OCI-LY1 (cell line): ENCODE data around the gene SPRR2A.

Source experiments
- H2AFZ ChIP-seq: fragments of 200-600 bp; sonication (generic), shearing (Covaris generic); 2 replicates; pipeline ENCODE4 v1.6.0; 2014; ENCODE audit warnings: antibody characterized with exemption, mild to moderate bottlenecking, low read length
- H3F3A ChIP-seq: fragments of 200-600 bp; sonication (generic), shearing (Covaris generic); 2 replicates; pipeline ENCODE4 v1.6.0; 2014; ENCODE audit warnings: mild to moderate bottlenecking, antibody characterized with exemption, low read length, moderate library complexity; ENCODE audit not compliant: insufficient read depth
- H3K27ac ChIP-seq: fragments of 200-600 bp; sonication (generic); 2 replicates; pipeline ENCODE4 v1.5.1; 2014; ENCODE audit warnings: low read length, mixed run types, mild to moderate bottlenecking, low read depth; ENCODE audit not compliant: poor library complexity, severe bottlenecking
- H3K27me3 ChIP-seq: fragments of 200-600 bp; sonication (generic); 2 replicates; pipeline ENCODE4 v1.6.0; 2014; ENCODE audit warnings: antibody characterized with exemption, mild to moderate bottlenecking, low read length, moderate library complexity; ENCODE audit not compliant: insufficient read depth
- H3K36me3 ChIP-seq: fragments of 200-600 bp; sonication (generic); 2 replicates; pipeline ENCODE4 v1.6.1; 2014; ENCODE audit warnings: mild to moderate bottlenecking, antibody characterized with exemption, low read length, moderate library complexity, mixed read lengths; ENCODE audit not compliant: insufficient read depth
- H3K4me1 ChIP-seq: fragments of 200-600 bp; sonication (generic); 2 replicates; pipeline ENCODE4 v1.5.1; 2014; ENCODE audit warnings: mild to moderate bottlenecking, low read length, moderate library complexity; ENCODE audit not compliant: insufficient read depth, severe bottlenecking
- H3K4me2 ChIP-seq: fragments of 200-600 bp; sonication (generic), shearing (Covaris generic); 2 replicates; pipeline ENCODE4 v1.6.1; 2014; ENCODE audit warnings: low read length
- H3K4me3 ChIP-seq: fragments of 200-600 bp; sonication (generic); 2 replicates; pipeline ENCODE4 v1.5.1; 2014; ENCODE audit warnings: low read length, low read depth, mild to moderate bottlenecking, mixed read lengths; ENCODE audit not compliant: poor library complexity, severe bottlenecking
- H3K79me2 ChIP-seq: fragments of 200-600 bp; shearing (Covaris generic); 2 replicates; pipeline ENCODE4 v1.6.1; 2016; ENCODE audit warnings: mixed run types, low read length, mixed read lengths; ENCODE audit not compliant: insufficient read depth
- H3K9ac ChIP-seq: fragments of 200-600 bp; sonication (generic), shearing (Covaris generic); 2 replicates; pipeline ENCODE4 v1.6.1; 2014; ENCODE audit warnings: mild to moderate bottlenecking, low read length, mixed read lengths
- H3K9me2 ChIP-seq: fragments of 200-600 bp; sonication (generic), shearing (Covaris generic); 2 replicates; pipeline ENCODE4 v1.6.1; 2014; ENCODE audit warnings: low read depth, mild to moderate bottlenecking, low read length, mixed read lengths
- H3K9me3 ChIP-seq: fragments of 200-600 bp; shearing (Covaris generic); 2 replicates; pipeline ENCODE4 v1.6.1; 2014; ENCODE audit warnings: low read length, mixed read lengths
- H4K20me1 ChIP-seq: fragments of 200-600 bp; sonication (generic), shearing (Covaris generic); 2 replicates; pipeline ENCODE4 v1.6.0; 2016; ENCODE audit warnings: mild to moderate bottlenecking, low read length; ENCODE audit not compliant: insufficient read depth
- EZH2 ChIP-seq: fragments of 200-600 bp; sonication (generic), shearing (Covaris generic); IDR thresholded peaks from 2 replicates; pipeline ENCODE4 v1.8.0; 2017; ENCODE audit warnings: borderline replicate concordance, mixed run types, mild to moderate bottlenecking, antibody characterized with exemption, low read length, moderate library complexity, mixed read lengths
- TF ChIP-seq, protein P1 (sequence below): fragments of 200-600 bp; sonication (generic), shearing (Covaris generic); IDR thresholded peaks from 2 replicates; pipeline ENCODE4 v1.5.1; 2017; ENCODE audit warnings: mild to moderate bottlenecking, antibody characterized with exemption, low read length, moderate library complexity, mixed read lengths

Gene SPRR2A

DNA sequence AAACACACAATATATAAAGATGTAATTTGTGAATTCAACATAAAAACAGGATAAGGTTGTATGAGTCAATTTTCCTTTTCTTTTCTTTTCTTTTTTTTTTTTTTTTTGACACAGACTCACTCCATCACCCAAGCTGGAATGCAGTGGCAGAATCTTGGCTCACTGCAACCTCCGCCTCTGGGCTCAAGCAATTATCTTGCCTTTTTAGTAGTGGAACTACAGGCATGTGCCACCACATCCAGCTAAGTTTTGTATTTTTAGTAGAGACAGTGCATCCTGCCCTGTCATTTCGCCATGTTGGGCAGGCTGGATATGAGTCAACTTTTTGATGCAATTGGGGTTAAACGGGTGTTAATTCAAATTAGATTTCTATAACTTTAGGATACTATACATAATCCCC lies 24.4 kb upstream of the SPRR2A start:
- Histone ChIP-seq H4K20me1 (no peaks in the 10 kb centered on the region), H3F3A (no peaks in the 10 kb centered on the region), H3K4me1 (no peaks in the 10 kb centered on the region), H3K4me2 (no peak overlapping the region), H3K36me3 (no peaks in the 10 kb centered on the region), H3K9ac (no peak overlapping the region), H3K9me3 (no peaks in the 10 kb centered on the region), H2AFZ (no peak overlapping the region), H3K9me2 (no peaks in the 10 kb centered on the region), H3K27me3 (no peaks in the 10 kb centered on the region), H3K79me2 (no peaks in the 10 kb centered on the region), H3K4me3 (no peak overlapping the region), H3K27ac (no peak overlapping the region)
- TF ChIP-seq, protein P1, sequence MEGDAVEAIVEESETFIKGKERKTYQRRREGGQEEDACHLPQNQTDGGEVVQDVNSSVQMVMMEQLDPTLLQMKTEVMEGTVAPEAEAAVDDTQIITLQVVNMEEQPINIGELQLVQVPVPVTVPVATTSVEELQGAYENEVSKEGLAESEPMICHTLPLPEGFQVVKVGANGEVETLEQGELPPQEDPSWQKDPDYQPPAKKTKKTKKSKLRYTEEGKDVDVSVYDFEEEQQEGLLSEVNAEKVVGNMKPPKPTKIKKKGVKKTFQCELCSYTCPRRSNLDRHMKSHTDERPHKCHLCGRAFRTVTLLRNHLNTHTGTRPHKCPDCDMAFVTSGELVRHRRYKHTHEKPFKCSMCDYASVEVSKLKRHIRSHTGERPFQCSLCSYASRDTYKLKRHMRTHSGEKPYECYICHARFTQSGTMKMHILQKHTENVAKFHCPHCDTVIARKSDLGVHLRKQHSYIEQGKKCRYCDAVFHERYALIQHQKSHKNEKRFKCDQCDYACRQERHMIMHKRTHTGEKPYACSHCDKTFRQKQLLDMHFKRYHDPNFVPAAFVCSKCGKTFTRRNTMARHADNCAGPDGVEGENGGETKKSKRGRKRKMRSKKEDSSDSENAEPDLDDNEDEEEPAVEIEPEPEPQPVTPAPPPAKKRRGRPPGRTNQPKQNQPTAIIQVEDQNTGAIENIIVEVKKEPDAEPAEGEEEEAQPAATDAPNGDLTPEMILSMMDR: no peak
- no peak for TF ChIP-seq EZH2

DNA sequence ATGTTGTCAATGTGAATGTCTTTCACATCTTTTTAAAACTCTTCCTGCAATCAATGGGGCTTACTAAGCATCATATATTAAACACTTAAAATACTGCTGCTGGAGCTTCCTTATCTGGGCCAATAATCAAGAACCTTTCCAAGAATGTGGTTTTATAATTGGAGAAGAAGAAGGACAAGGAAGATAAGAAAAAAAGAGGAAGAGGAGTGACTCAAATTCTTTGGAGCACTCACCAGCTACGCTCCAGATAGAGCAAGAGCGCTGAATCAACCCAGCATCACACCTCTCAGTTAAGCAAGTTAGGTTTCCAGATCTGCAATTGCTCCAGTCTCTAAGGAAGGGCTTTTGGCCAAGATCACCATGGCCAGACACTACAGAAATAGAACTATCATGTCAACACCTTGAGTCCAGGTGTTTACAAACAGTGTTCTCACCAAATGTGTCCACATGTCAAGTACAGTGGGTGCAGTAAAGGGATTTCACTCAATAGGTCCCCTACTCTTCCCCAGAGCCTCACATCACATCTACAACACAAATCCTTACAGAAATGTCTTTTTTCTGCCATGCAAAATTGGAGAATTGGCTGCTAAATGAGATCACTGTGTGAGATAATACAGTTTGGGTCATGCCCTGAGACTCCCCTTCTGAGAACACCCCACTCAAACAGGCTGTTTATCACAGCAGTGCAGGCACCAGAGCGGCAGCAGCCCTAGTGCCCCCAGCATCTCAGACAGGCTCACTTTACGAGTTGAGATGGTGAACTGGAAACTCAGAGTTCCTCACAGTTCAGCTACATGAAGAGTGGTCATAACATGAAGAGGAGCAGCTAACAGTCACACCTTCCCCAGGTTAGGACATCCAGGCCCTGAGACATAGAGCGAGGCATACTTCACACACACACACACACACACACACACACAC lies 15.8 kb upstream of the SPRR2A start:
- no peaks in the 10 kb centered on the region for H3K27me3 ChIP-seq
- H4K20me1 ChIP-seq: no peaks in the 10 kb centered on the region
- no peak overlapping the region for H3K4me3 ChIP-seq
- no peak overlapping the region for H3K4me2 ChIP-seq
- H3K9ac ChIP-seq: no peak overlapping the region
- H3K4me1 ChIP-seq: no peaks in the 10 kb centered on the region
- no peak overlapping the region for H3K27ac ChIP-seq
- no peaks in the 10 kb centered on the region for H3K36me3 ChIP-seq
- H3K9me2 ChIP-seq: no peaks in the 10 kb centered on the region
- no peak overlapping the region for H2AFZ ChIP-seq
- H3K9me3 ChIP-seq: no peaks in the 10 kb centered on the region
- TF ChIP-seq, protein P1: no peak
- TF ChIP-seq EZH2: no peak
- no peaks in the 10 kb centered on the region for H3F3A ChIP-seq
- H3K79me2 ChIP-seq: no peaks in the 10 kb centered on the region

- H2AFZ ChIP-seq: no peak within 1 kb of the TSS
- H3K9me3 ChIP-seq: no peaks in the 10 kb centered on the region
- H3K9ac ChIP-seq: no peak within 1 kb of the TSS
- no peaks in the 10 kb centered on the region for H3K79me2 ChIP-seq
- H3K36me3 ChIP-seq: no peaks in the 10 kb centered on the region
- no peaks in the 10 kb centered on the region for H3K27me3 ChIP-seq
- H3K9me2 ChIP-seq: no peaks in the 10 kb centered on the region
- no peaks in the 10 kb centered on the region for H3K4me1 ChIP-seq
- H3F3A ChIP-seq: no peaks in the 10 kb centered on the region
- TF ChIP-seq, protein P1: no peak
- TF ChIP-seq EZH2: no peak
- no peak within 1 kb of the TSS for H3K4me3 ChIP-seq
- H3K27ac ChIP-seq: no peak within 1 kb of the TSS
- H3K4me2 ChIP-seq: no peak within 1 kb of the TSS
- no peaks in the 10 kb centered on the region for H4K20me1 ChIP-seq
Measured at GRCh38 chr1:153071511-153071910, 14.2 kb upstream of the SPRR2A start, which contains the start of gene SPRR2B. TSS of gene SPRR2B (minus strand) at chr1:153071611. CDS start at chr1:153070839, 772 bp downstream.
